HG03575 (cell line): ENCODE measurements around the gene PPIF.

Experiments used
- ATAC-seq: cut with Tn5 transposase; IDR thresholded peaks from one replicate; pipeline ENCODE4 v1.9.1; 2021; ENCODE audit not compliant: unreplicated experiment, insufficient number of reproducible peaks, low FRiP score; ENCODE audit errors: extremely low read depth

Gene PPIF

GRCh38 chr10:79392506-79393176, 45.4 kb downstream of the PPIF start:
- ATAC-seq, result no peak

GRCh38 chr10:79393221-79393923, 46.1 kb downstream of the PPIF start:
- no peak for ATAC-seq

GRCh38 chr10:79393924-79394610, 46.8 kb downstream of the PPIF start:
- no peak for ATAC-seq

GRCh38 chr10:79394664-79395063, 47.4 kb downstream of the PPIF start:
- no peak for ATAC-seq

- ATAC-seq, result no peak
Observed at GRCh38 chr10:79396520-79396919, 49.3 kb downstream of the PPIF start.

- ATAC-seq, result no peak
Observed at GRCh38 chr10:79397051-79397450, 49.8 kb downstream of the PPIF start.

GRCh38 chr10:79397575-79398303, 50.5 kb downstream of the PPIF start:
- ATAC-seq, result no peak

GRCh38 chr10:79398642-79399041, 51.4 kb downstream of the PPIF start:
- no peak for ATAC-seq

- ATAC-seq, result no peak
Observed at GRCh38 chr10:79399223-79399831, 52.1 kb downstream of the PPIF start.

- no peak for ATAC-seq
Observed at GRCh38 chr10:79400146-79401004, 53.1 kb downstream of the PPIF start.

- ATAC-seq, result no peak
Observed at GRCh38 chr10:79401015-79401921, 54.0 kb downstream of the PPIF start.

GRCh38 chr10:79402625-79402946, 55.3 kb downstream of the PPIF start:
- ATAC-seq, result no peak

- ATAC-seq, result no peak
Observed at GRCh38 chr10:79402951-79403350, 55.7 kb downstream of the PPIF start.

- ATAC-seq, result no peak
Observed at GRCh38 chr10:79403441-79404230, 56.4 kb downstream of the PPIF start.

- ATAC-seq, result no peak
Observed at GRCh38 chr10:79404231-79404609, 57.0 kb downstream of the PPIF start.

- ATAC-seq, result no peak
Observed at GRCh38 chr10:79404690-79405131, 57.4 kb downstream of the PPIF start.
